ENCODE data around the gene PAK1.

Gene PAK1

DNA sequence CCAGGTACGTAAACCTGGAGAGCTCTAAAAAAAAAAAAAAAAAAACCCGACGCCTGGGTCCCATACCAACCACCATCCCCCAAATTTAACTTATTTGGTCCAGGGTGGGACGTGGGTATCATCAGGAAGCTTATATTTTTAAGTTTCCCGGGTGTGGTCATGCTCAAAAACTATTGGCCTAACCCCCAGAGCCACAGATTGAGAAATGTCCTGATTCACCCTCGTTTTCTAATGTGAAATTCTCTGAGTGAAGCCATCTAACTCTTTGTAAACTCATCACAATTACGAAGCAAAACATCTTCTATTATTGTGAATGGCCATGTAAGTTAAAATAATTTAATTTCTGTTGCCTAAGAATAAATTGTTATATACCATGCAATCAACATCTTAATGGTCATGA lies 29.6 kb downstream of the PAK1 start:
- H3K4me3 ChIP-seq (replicated peaks; ENCODE audit: low read depth, low read length) = no peak overlapping the region
- no peak for TF ChIP-seq CTCF (IDR thresholded peaks at IDR 0.05; ENCODE audit: low read depth, low read length, missing control alignments)
- no peak for DNase-seq (ENCODE audit: extremely low read depth, low read depth)

DNA sequence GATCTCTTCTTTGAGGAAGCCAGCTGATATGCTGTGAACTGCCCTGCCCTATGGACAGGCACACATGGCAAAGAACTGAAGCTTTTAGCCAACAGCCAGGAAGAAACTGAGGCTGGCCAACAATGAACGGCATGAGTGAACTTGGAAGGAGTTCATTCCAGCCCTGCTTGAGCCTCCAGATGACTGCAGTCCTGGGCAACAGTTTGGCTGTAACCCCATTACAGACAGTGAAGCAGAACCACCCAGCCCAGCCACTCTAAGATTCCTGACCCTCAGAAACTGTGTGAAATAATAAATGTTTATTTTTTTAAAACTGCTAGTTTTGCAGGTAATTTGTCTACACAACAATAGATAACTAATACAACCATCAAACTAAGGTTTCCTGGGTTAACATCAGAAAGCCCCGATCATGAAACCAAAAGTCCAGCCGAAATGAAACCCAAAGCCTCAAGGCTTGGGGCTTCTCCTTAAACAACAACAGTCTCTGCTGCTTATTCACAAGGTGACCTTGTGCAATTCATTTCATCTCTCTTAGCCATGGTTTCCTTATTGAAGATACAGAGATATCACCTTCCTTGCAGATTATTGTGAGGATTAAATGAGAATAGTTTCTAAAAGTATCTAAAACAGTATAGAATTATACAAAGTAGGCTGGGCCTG lies 31.4 kb downstream of the PAK1 start:
- no peak for DNase-seq (ENCODE audit: extremely low read depth, low read depth)
- TF ChIP-seq CTCF (IDR thresholded peaks at IDR 0.05; ENCODE audit: low read depth, low read length, missing control alignments) = no peak
- H3K4me3 ChIP-seq (replicated peaks; ENCODE audit: low read depth, low read length) = no peak overlapping the region

- no peak for DNase-seq (ENCODE audit: extremely low read depth, low read depth)
- TF ChIP-seq CTCF (IDR thresholded peaks at IDR 0.05; ENCODE audit: low read depth, low read length, missing control alignments) = no peak
- no peak overlapping the region for H3K4me3 ChIP-seq (replicated peaks; ENCODE audit: low read depth, low read length)
Measured at GRCh38 chr11:77441426-77441825, 32.5 kb downstream of the PAK1 start.

DNA sequence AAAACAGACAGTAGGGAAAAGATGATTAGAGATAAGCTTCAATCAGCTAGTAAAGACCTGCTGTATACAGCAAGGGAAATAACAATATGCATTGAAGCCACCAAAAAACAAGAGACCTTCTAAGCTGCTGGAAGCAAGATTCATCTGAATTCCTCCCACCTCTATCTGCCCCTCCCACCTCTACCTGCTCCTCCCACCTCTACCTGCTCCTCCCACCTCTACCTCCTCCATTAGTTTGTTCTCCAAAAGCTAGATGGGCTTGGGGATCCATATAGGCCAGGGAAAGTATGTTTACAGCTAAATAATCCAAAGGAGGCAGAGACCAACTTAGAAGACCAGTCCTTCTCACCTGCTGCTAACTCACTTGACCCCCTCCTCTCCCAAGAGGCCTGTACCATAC lies 33.2 kb downstream of the PAK1 start:
- no peak for TF ChIP-seq CTCF (IDR thresholded peaks at IDR 0.05; ENCODE audit: low read depth, low read length, missing control alignments)
- H3K4me3 ChIP-seq (replicated peaks; ENCODE audit: low read depth, low read length) = no peak overlapping the region
- no peak for DNase-seq (ENCODE audit: extremely low read depth, low read depth)

GRCh38 chr11:77438487-77438886 lies 35.4 kb downstream of the PAK1 start:
- DNase-seq (ENCODE audit: extremely low read depth, low read depth) = no peak
- no peak overlapping the region for H3K4me3 ChIP-seq (replicated peaks; ENCODE audit: low read depth, low read length)

DNA sequence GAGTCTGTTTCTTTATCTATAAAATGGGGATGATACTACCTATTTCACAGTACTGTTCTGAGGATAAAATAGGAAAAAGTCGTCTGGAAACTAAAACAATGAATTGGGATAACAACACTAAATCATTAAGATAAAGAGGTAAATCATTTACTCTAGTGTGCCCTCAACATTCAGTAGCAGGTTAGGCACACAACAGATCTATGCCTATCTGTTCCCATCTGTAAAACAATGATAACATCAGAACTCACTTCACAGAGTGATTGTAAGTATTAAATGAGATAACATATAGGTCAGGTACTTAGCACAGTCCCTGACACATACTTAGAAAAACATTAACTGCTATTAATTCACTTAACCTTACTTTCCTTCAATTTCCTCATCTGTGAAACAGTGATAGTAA lies 36.9 kb downstream of the PAK1 start:
- TF ChIP-seq CTCF (IDR thresholded peaks at IDR 0.05; ENCODE audit: low read depth, low read length, missing control alignments) = no peak
- DNase-seq (ENCODE audit: extremely low read depth, low read depth) = no peak
- no peak overlapping the region for H3K4me3 ChIP-seq (replicated peaks; ENCODE audit: low read depth, low read length)

More at GRCh38 chr11:77438487-77438886, 35.4 kb downstream of the PAK1 start:
- TF ChIP-seq CTCF (IDR thresholded peaks at IDR 0.05; ENCODE audit: low read depth, low read length, missing control alignments) = no peak

GRCh38 chr11:77436506-77436905 lies 37.4 kb downstream of the PAK1 start:
- H3K4me3 ChIP-seq (replicated peaks; ENCODE audit: low read depth, low read length) = no peak overlapping the region
- no peak for DNase-seq (ENCODE audit: extremely low read depth, low read depth)
- no peak for TF ChIP-seq CTCF (IDR thresholded peaks at IDR 0.05; ENCODE audit: low read depth, low read length, missing control alignments)
